ENCODE results near the gene ZBTB7A. TPM values are rescaled to one million over a fixed set of nuclear protein-coding genes. Genes with fewer than 3 reads are reported as not detected.
"Not testable (repeated sequence)": the region's sequence is repeated elsewhere in the genome, so short reads cannot be mapped to it uniquely, and the experiment has no call there.

The ZBTB7A gene
- total and polyA plus RNA-seq, 2 donors (not counting 1 experiment from before 2014, with no cell fraction given), result 4.9 to 17.7 TPM

GRCh38 chr19:4007021-4007835, 59.5 kb downstream of the ZBTB7A start, which contains the start of gene PIAS4:
PIAS4 (plus strand) TSS chr19:4007736; CDS start chr19:4007761, 25 bp downstream.
- Histone ChIP-seq H3K4me3 (replicated peaks in 1 of 4; ENCODE audit: control extremely low read depth in 1 of 4, insufficient read depth in 1 of 4, low read depth in 3 of 4, low read length in 4 of 4) (peak within 1 kb of the TSS; percentile 76 to 92 (median 92)), H3K27ac (ENCODE audit: insufficient read depth, low read length) (peak within 1 kb of the TSS; percentile 59)

GRCh38 chr19:4005436-4005835, 61.3 kb downstream of the ZBTB7A start:
- not testable (repeated sequence) for H3K36me3 ChIP-seq (ENCODE audit: control insufficient read depth, insufficient read depth, low read length); H3K4me1 ChIP-seq (ENCODE audit: control insufficient read depth, extremely low read depth, insufficient read depth, low read length); H3K27me3 ChIP-seq (ENCODE audit: control insufficient read depth, insufficient read depth, low read length); H4K20me1 ChIP-seq (ENCODE audit: control insufficient read depth, extremely low read depth, insufficient read depth, low read length); H3K9me3 ChIP-seq (ENCODE audit: control insufficient read depth, insufficient read depth, low read depth, low read length); H3K9ac ChIP-seq (ENCODE audit: insufficient read depth, low read length); H3K4me2 ChIP-seq (ENCODE audit: extremely low read depth, insufficient read depth, low read length); H3K27ac ChIP-seq (ENCODE audit: insufficient read depth, low read length); H2AFZ ChIP-seq (ENCODE audit: low read length); H3K4me3 ChIP-seq (replicated peaks in 1 of 4; ENCODE audit: control extremely low read depth in 1 of 4, insufficient read depth in 1 of 4, low read depth in 3 of 4, low read length in 4 of 4); DNase-seq (ENCODE audit: low read depth in 2 of 2)
- H3K79me2 ChIP-seq (ENCODE audit: control insufficient read depth, insufficient read depth, low read length), result peaks cover 24% of the 10 kb centered on the region

More at GRCh38 chr19:4007021-4007835, 59.5 kb downstream of the ZBTB7A start, which contains the start of gene PIAS4:
- peaks cover 37% of the 10 kb centered on the region for H3K79me2 ChIP-seq (ENCODE audit: control insufficient read depth, insufficient read depth, low read length)
- peak; percentile 86 to 91 for DNase-seq (ENCODE audit: low read depth in 2 of 2)
- H2AFZ ChIP-seq (ENCODE audit: low read length), result peak within 1 kb of the TSS; percentile 97
- no peaks in the 10 kb centered on the region for H3K9me3 ChIP-seq (ENCODE audit: control insufficient read depth, insufficient read depth, low read depth, low read length)
- peaks cover 5% of the 10 kb centered on the region for H3K36me3 ChIP-seq (ENCODE audit: control insufficient read depth, insufficient read depth, low read length)
- no peak for TF ChIP-seq CTCF (conservative IDR thresholded peaks at IDR 0.05 in 1 of 2, IDR thresholded peaks at IDR 0.05 in 1 of 2; ENCODE audit: low read depth in 1 of 2, low read length in 2 of 2)
- no peak for TF ChIP-seq EZH2 (IDR thresholded peaks at IDR 0.05; ENCODE audit: low read length, missing control alignments)
- H3K27me3 ChIP-seq (ENCODE audit: control insufficient read depth, insufficient read depth, low read length), result no peaks in the 10 kb centered on the region
- H4K20me1 ChIP-seq (ENCODE audit: control insufficient read depth, extremely low read depth, insufficient read depth, low read length), result no peaks in the 10 kb centered on the region
- peaks cover 8% of the 10 kb centered on the region for H3K4me1 ChIP-seq (ENCODE audit: control insufficient read depth, extremely low read depth, insufficient read depth, low read length)
- H3K9ac ChIP-seq (ENCODE audit: insufficient read depth, low read length), result peak within 1 kb of the TSS; percentile 71
- H3K4me2 ChIP-seq (ENCODE audit: extremely low read depth, insufficient read depth, low read length), result peak within 1 kb of the TSS; percentile 98

- not testable (repeated sequence) for H4K20me1 ChIP-seq (ENCODE audit: control insufficient read depth, extremely low read depth, insufficient read depth, low read length); H3K4me1 ChIP-seq (ENCODE audit: control insufficient read depth, extremely low read depth, insufficient read depth, low read length); DNase-seq (ENCODE audit: low read depth in 2 of 2); H3K27me3 ChIP-seq (ENCODE audit: control insufficient read depth, insufficient read depth, low read length); H3K4me2 ChIP-seq (ENCODE audit: extremely low read depth, insufficient read depth, low read length); H3K36me3 ChIP-seq (ENCODE audit: control insufficient read depth, insufficient read depth, low read length); H3K9ac ChIP-seq (ENCODE audit: insufficient read depth, low read length); H3K27ac ChIP-seq (ENCODE audit: insufficient read depth, low read length); H3K4me3 ChIP-seq (replicated peaks in 1 of 4; ENCODE audit: control extremely low read depth in 1 of 4, insufficient read depth in 1 of 4, low read depth in 3 of 4, low read length in 4 of 4); H3K9me3 ChIP-seq (ENCODE audit: control insufficient read depth, insufficient read depth, low read depth, low read length); H3K79me2 ChIP-seq (ENCODE audit: control insufficient read depth, insufficient read depth, low read length); H2AFZ ChIP-seq (ENCODE audit: low read length)
These were observed 65.9 kb downstream of the ZBTB7A start for GRCh38 chr19:4000798-4001197.

- not testable (repeated sequence) for H3K4me1 ChIP-seq (ENCODE audit: control insufficient read depth, extremely low read depth, insufficient read depth, low read length); H3K4me2 ChIP-seq (ENCODE audit: extremely low read depth, insufficient read depth, low read length); H3K9me3 ChIP-seq (ENCODE audit: control insufficient read depth, insufficient read depth, low read depth, low read length); H4K20me1 ChIP-seq (ENCODE audit: control insufficient read depth, extremely low read depth, insufficient read depth, low read length); H3K79me2 ChIP-seq (ENCODE audit: control insufficient read depth, insufficient read depth, low read length); H3K9ac ChIP-seq (ENCODE audit: insufficient read depth, low read length); H3K4me3 ChIP-seq (replicated peaks in 1 of 4; ENCODE audit: control extremely low read depth in 1 of 4, insufficient read depth in 1 of 4, low read depth in 3 of 4, low read length in 4 of 4); DNase-seq (ENCODE audit: low read depth in 2 of 2); H3K36me3 ChIP-seq (ENCODE audit: control insufficient read depth, insufficient read depth, low read length); H3K27ac ChIP-seq (ENCODE audit: insufficient read depth, low read length); H3K27me3 ChIP-seq (ENCODE audit: control insufficient read depth, insufficient read depth, low read length); H2AFZ ChIP-seq (ENCODE audit: low read length)
These were observed 67.9 kb downstream of the ZBTB7A start for GRCh38 chr19:3998667-3999412.

All from fibroblast of lung (primary cell).